K562 (cell line): ENCODE results near the gene DMBT1.

Experiments used
- ATF3 ChIP-seq, 2 experiments: fragments of 450-650 bp in 1 of 2; sonication (generic) in 1 of 2; formaldehyde crosslinking in 1 of 2; IDR thresholded peaks in 1 of 2; conservative IDR thresholded peaks in 1 of 2; 2 replicates each; pipeline versions ENCODE4 v1.6.1 to v1.8.1; 2016 to 2023; ENCODE audit warnings: mild to moderate bottlenecking in 2 of 2, moderate library complexity in 2 of 2, inconsistent platforms in 1 of 2, missing genetic modification reagents in 1 of 2
- CCAR2 ChIP-seq: fragments of 200-400 bp; formaldehyde crosslinking; IDR thresholded peaks from 2 replicates; pipeline ENCODE4 v1.6.1; 2017; ENCODE audit warnings: mild to moderate bottlenecking, low read depth, low read length
- CTCF ChIP-seq, 3 experiments: IDR thresholded peaks in 2 of 3; conservative IDR thresholded peaks in 1 of 3; 2 replicates each; pipeline ENCODE4 v1.5.1; 2011 to 2012; ENCODE audit warnings: low read length in 3 of 3, mild to moderate bottlenecking in 3 of 3, control low read depth in 2 of 3, improper control_type of control experiment in 1 of 3, inconsistent platforms in 1 of 3, low read depth in 1 of 3, mixed read lengths in 1 of 3, moderate library complexity in 1 of 3; ENCODE audit not compliant: insufficient read depth in 2 of 3
- MAX ChIP-seq: sonication (generic); formaldehyde crosslinking; IDR thresholded peaks from 2 replicates; pipeline ENCODE4 v1.9.0; 2022; ENCODE audit warnings: mild to moderate bottlenecking, missing genetic modification reagents
- SMARCA5 ChIP-seq: fragments of 450-650 bp; IDR thresholded peaks from 2 replicates; pipeline ENCODE4 v1.6.1; 2016
- SMARCC2 ChIP-seq: fragments of 450-650 bp; IDR thresholded peaks from 2 replicates; pipeline ENCODE4 v1.6.1; 2017; ENCODE audit warnings: antibody characterized with exemption, moderate library complexity, mild to moderate bottlenecking, low read depth
- TBP ChIP-seq: optimal IDR thresholded peaks from 2 replicates; pipeline ENCODE3; 2011; ENCODE audit warnings: low read depth, low read length, improper control_type of control experiment
- ZNF24 ChIP-seq: fragments of 450-650 bp; IDR thresholded peaks from 2 replicates; pipeline ENCODE4 v1.6.1; 2016

- no peak for TF ChIP-seq TBP
- no peak for TF ChIP-seq CTCF (IDR thresholded peaks at IDR 0.05 in 2 of 3, conservative IDR thresholded peaks at IDR 0.05 in 1 of 3; ENCODE audit: insufficient read depth in 2 of 3, low read depth in 1 of 3, low read length in 3 of 3)
- no peak for TF ChIP-seq SMARCA5
- no peak for TF ChIP-seq ZNF24
- TF ChIP-seq SMARCC2 = no peak
- no peak for TF ChIP-seq ATF3 (IDR thresholded peaks at IDR 0.05)
- TF ChIP-seq ATF3 (CRISPR knock-in tag; conservative IDR thresholded peaks at IDR 0.05) = no peak
- TF ChIP-seq MAX (CRISPR knock-in tag) = no peak
- no peak for TF ChIP-seq CCAR2
Measured at GRCh38 chr10:122640921-122641320, 80.4 kb downstream of the DMBT1 start.
